ENCODE results near the gene SPEG. TPM values are rescaled to one million over a fixed set of nuclear protein-coding genes. Genes with fewer than 3 reads are reported as not detected.

SPEG gene
- total RNA-seq, 1 experiment from 2014 or later, result 23.3 TPM

- ChIA-PET POLR2A (interaction anchor here (0.7 kb wide), 1 partner anchor 14 kb away, joined by 4 read pairs; no protein-coding TSS in a partner anchor), CTCF (interaction anchor here (3.1 kb wide), 1 partner anchor 64 kb away, joined by 13 read pairs; no protein-coding TSS in a partner anchor)
- no peak for TF ChIP-seq CTCF (IDR thresholded peaks at IDR 0.05; ENCODE audit: unreplicated experiment)
- intact Hi-C loops (cut with micrococcal nuclease), result no loop called here
- Mint-ChIP-seq H3K4me3 (ENCODE audit: unreplicated experiment) (no peak overlapping the region), H3K9me3 (ENCODE audit: unreplicated experiment) (no peaks in the 10 kb centered on the region), H3K27ac (ENCODE audit: low read depth, unreplicated experiment) (peak overlapping the region; percentile 47), H3K4me1 (ENCODE audit: insufficient read depth, unreplicated experiment) (no peaks in the 10 kb centered on the region), H3K27me3 (ENCODE audit: insufficient read depth, unreplicated experiment) (no peaks in the 10 kb centered on the region), H3K36me3 (ENCODE audit: insufficient read depth, unreplicated experiment) (peaks cover 8% of the 10 kb centered on the region)
- DNase-seq (ENCODE audit: unreplicated experiment), result no peak
- BruUV-seq (replicated peaks), result no TSS peak
Observed at GRCh38 chr2:219465659-219466561, 31.3 kb downstream of the SPEG start.

- Mint-ChIP-seq H3K4me1 (ENCODE audit: insufficient read depth, unreplicated experiment) (no peaks in the 10 kb centered on the region), H3K36me3 (ENCODE audit: insufficient read depth, unreplicated experiment) (peaks cover 8% of the 10 kb centered on the region), H3K27ac (ENCODE audit: low read depth, unreplicated experiment) (no peak overlapping the region), H3K4me3 (ENCODE audit: unreplicated experiment) (no peak overlapping the region), H3K27me3 (ENCODE audit: insufficient read depth, unreplicated experiment) (no peaks in the 10 kb centered on the region), H3K9me3 (ENCODE audit: unreplicated experiment) (no peaks in the 10 kb centered on the region)
- CTCF ChIA-PET, result interaction anchor here (1.0 to 3.1 kb wide), 3 partner anchors 9 to 64 kb away, joined by 3 to 13 read pairs (median 6); no protein-coding TSS in a partner anchor
- no TSS peak for BruUV-seq (replicated peaks)
- DNase-seq (ENCODE audit: unreplicated experiment), result peak; percentile 32
- POLR2A ChIA-PET, result interaction anchor here (0.7 to 2.1 kb wide), 2 partner anchors 15 to 32 kb away, joined by 3 to 7 read pairs; partner anchors contain the start of gene GMPPA
- no peak for TF ChIP-seq CTCF (IDR thresholded peaks at IDR 0.05; ENCODE audit: unreplicated experiment)
- intact Hi-C loops (cut with micrococcal nuclease), result no loop called here
Observed at GRCh38 chr2:219466816-219467735, 32.4 kb downstream of the SPEG start.

DNA sequence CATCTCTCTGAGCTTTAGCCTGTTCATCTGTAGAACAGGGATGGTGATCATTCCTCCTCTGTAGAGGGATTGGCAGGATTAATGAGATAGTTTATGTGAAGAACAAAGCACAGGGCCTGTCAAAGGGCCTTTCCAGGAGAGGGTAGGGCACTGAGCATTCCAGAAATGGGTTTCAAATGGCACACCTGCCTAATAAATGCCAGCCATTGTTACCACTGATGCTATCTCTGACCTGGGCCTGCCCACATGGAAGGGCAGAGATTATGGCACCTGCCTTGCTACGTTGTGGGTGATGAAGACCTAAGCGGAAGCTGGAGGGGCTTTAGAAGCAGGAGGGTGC lies 33.1 kb downstream of the SPEG start:
- no peak for TF ChIP-seq CTCF (IDR thresholded peaks at IDR 0.05; ENCODE audit: unreplicated experiment)
- no peak overlapping the region for H3K27ac Mint-ChIP-seq (ENCODE audit: low read depth, unreplicated experiment)
- POLR2A ChIA-PET, result interaction anchor here (2.1 kb wide), 1 partner anchor 31 kb away, joined by 7 read pairs; the partner anchor contains the start of gene GMPPA

More for the DNA sequence above, 33.1 kb downstream of the SPEG start:
- H3K4me1 Mint-ChIP-seq (ENCODE audit: insufficient read depth, unreplicated experiment), result no peaks in the 10 kb centered on the region
- intact Hi-C loops (cut with micrococcal nuclease), result no loop called here
- no peak overlapping the region for H3K4me3 Mint-ChIP-seq (ENCODE audit: unreplicated experiment)
- no peaks in the 10 kb centered on the region for H3K9me3 Mint-ChIP-seq (ENCODE audit: unreplicated experiment)
- DNase-seq (ENCODE audit: unreplicated experiment), result no peak
- CTCF ChIA-PET, result interaction anchor here (1.0 to 3.1 kb wide), 3 partner anchors 8 to 64 kb away, joined by 3 to 13 read pairs (median 6); no protein-coding TSS in a partner anchor
- no peaks in the 10 kb centered on the region for H3K27me3 Mint-ChIP-seq (ENCODE audit: insufficient read depth, unreplicated experiment)
- H3K36me3 Mint-ChIP-seq (ENCODE audit: insufficient read depth, unreplicated experiment), result peaks cover 3% of the 10 kb centered on the region
- no TSS peak for BruUV-seq (replicated peaks)

Measured in MCF 10A (cell line).